Left lung (tissue), 10 donors: ENCODE measurements around the gene TGFBRAP1. TPM values are rescaled to one million over a fixed set of nuclear protein-coding genes. Genes with fewer than 3 reads are reported as not detected.

ENCODE experiments used
- ATAC-seq: fragments of 200-7000 bp; cut with Tn5 transposase; one replicate; pipeline ENCODE4 v1.9.1; 2020; ENCODE audit warnings: moderate library complexity
- DNase-seq, 4 donors: peaks; one replicate each; pipeline ENCODE4 v3.0.0-alpha.2; 2013 to 2020
- H3K27ac ChIP-seq, 2 donors: fragments of 200-600 bp; sonication (generic) in 1 of 2; one replicate each; pipeline versions ENCODE4 v1.5.0 to v1.8.0; 2020 to 2021
- H3K27me3 ChIP-seq, 2 donors: fragments of 200-600 bp; sonication (generic) in 1 of 2; one replicate each; pipeline versions ENCODE4 v1.5.0 to v1.8.0; 2020 to 2021
- H3K36me3 ChIP-seq, 2 donors: fragments of 200-600 bp; sonication (generic) in 1 of 2; one replicate each; pipeline versions ENCODE4 v1.5.0 to v1.8.0; 2020 to 2021
- H3K4me1 ChIP-seq, 2 donors: fragments of 200-600 bp; one replicate each; pipeline ENCODE4 v1.8.0; 2021
- H3K4me3 ChIP-seq, 2 donors: fragments of 200-600 bp; sonication (generic) in 1 of 2; one replicate each; pipeline versions ENCODE4 v1.5.0 to v1.8.0; 2020 to 2021; ENCODE audit warnings: mild to moderate bottlenecking in 1 of 2
- H3K9me3 ChIP-seq, 2 donors: fragments of 200-600 bp; sonication (generic) in 1 of 2; one replicate each; pipeline versions ENCODE4 v1.5.0 to v1.8.0; 2020 to 2021
- intact Hi-C, 2 donors: fragments of 100-400 bp; cut with DNase I; formaldehyde crosslinking; loops; one replicate each; pipeline versions ENCODE4 v1.11.2 to v1.14.2; 2022
- polyA plus RNA-seq, 6 donors: library from polyadenylated mRNA; unstranded; fragments of 120-200 nt; gene quantifications; one replicate each; pipeline ENCODE4 v1.2.1, GENCODE V29; 2013; ENCODE audit not compliant: insufficient read length in 6 of 6
- total RNA-seq, 2 donors: library from RNA; stranded (reverse); fragmentation: NEBNext Ultra II Directional; extraction: Animal tissue kit (Norgen Biotek cat#: 25700); gene quantifications; one replicate each; pipeline ENCODE4 v1.2.1, GENCODE V29; 2021
- TF ChIP-seq, protein P1 (sequence below), 2 donors: fragments of 200-600 bp; sonication (generic) in 1 of 2; IDR thresholded peaks; one replicate each; pipeline versions ENCODE4 v1.5.0 to v1.8.0; 2021; ENCODE audit warnings: antibody characterized with exemption in 2 of 2
- donor health status: DM: no; HTN: yes; CAD: no.
- donor health status: DM: no; HTN: no; CAD: no.

Gene TGFBRAP1
- total and polyA plus RNA-seq, 8 donors, result 14.2 to 23.3 (median 15.4) TPM

DNA sequence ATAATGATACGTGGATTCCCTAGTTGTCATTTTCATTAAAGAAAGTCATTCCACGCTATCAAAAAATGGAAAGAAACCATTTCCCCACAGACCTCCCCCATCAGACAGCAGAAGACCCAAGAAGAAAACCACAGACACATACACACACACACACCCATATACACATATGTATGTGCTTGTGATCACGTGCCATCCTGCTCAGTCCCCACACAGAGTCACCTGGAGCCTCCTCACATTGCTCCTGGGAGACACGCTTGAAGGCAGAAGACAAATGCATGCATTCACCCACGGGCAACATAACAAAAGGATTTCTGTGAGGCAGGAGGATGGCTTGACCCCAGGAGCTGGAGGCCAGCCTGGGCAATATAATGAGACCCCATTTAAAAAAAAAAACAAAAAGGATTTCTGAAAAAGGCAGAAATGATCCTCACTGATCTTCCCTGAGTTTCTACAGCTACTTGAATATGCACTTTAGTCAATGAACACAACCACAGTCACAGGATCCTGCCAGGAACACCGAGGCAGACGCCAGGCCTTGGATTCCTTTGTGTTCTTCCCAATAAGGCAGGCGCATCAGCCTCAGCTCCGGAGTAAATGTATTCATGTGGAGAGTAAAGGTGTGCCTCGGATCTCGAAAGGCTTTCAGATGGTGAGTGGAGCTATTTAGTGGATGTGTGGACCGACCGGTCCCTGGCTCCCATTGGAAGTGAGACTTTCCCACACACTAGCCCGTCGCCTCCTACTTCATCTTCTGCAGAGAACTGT, 21.0 kb downstream of the TGFBRAP1 start:
- H3K4me1 ChIP-seq, result peaks cover 0 to 17% of the 10 kb centered on the region in 2 donors
- TF ChIP-seq, protein P1, sequence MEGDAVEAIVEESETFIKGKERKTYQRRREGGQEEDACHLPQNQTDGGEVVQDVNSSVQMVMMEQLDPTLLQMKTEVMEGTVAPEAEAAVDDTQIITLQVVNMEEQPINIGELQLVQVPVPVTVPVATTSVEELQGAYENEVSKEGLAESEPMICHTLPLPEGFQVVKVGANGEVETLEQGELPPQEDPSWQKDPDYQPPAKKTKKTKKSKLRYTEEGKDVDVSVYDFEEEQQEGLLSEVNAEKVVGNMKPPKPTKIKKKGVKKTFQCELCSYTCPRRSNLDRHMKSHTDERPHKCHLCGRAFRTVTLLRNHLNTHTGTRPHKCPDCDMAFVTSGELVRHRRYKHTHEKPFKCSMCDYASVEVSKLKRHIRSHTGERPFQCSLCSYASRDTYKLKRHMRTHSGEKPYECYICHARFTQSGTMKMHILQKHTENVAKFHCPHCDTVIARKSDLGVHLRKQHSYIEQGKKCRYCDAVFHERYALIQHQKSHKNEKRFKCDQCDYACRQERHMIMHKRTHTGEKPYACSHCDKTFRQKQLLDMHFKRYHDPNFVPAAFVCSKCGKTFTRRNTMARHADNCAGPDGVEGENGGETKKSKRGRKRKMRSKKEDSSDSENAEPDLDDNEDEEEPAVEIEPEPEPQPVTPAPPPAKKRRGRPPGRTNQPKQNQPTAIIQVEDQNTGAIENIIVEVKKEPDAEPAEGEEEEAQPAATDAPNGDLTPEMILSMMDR (IDR thresholded peaks at IDR 0.05), result no peak
- ATAC-seq, result no peak
- intact Hi-C loops, result no loop called here
- H3K9me3 ChIP-seq, result no peaks in the 10 kb centered on the region
- no peak overlapping the region for H3K27ac ChIP-seq
- no peak overlapping the region for H3K4me3 ChIP-seq
- H3K36me3 ChIP-seq, result peaks cover 0 to 43% of the 10 kb centered on the region in 2 donors
- H3K27me3 ChIP-seq, result no peaks in the 10 kb centered on the region
- no peak for DNase-seq

DNA sequence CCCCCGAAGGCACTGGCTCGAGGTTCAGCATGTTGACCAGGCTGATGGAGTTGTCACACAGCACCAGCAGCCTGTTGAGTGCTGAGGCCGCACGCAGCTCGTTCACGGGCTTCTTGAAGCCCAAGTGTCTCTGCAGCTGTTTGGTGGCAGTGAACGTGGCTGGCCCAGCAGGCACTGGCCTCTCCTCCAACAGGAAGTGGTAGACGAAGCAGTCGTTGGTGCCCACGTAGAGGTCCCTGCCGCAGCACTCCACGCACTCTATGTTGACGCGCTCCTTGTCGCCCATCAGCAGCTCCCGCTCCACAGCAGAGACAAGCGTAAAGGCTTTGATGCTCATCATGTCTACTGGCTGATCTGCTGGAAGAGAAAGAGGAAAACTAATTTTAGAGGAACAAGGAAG, 21.6 kb downstream of the TGFBRAP1 start:
- Histone ChIP-seq H3K9me3 (no peaks in the 10 kb centered on the region), H3K4me3 (no peak overlapping the region), H3K27ac (no peak overlapping the region), H3K4me1 (peaks cover 0 to 12% of the 10 kb centered on the region in 2 donors), H3K36me3 (peaks cover 0 to 43% of the 10 kb centered on the region in 2 donors), H3K27me3 (no peaks in the 10 kb centered on the region)
- ATAC-seq (no peak), DNase-seq (peak in 1 of 4 donors; percentile 48)
- TF ChIP-seq, protein P1 (IDR thresholded peaks at IDR 0.05), result no peak
- intact Hi-C loops, result no loop called here

DNA sequence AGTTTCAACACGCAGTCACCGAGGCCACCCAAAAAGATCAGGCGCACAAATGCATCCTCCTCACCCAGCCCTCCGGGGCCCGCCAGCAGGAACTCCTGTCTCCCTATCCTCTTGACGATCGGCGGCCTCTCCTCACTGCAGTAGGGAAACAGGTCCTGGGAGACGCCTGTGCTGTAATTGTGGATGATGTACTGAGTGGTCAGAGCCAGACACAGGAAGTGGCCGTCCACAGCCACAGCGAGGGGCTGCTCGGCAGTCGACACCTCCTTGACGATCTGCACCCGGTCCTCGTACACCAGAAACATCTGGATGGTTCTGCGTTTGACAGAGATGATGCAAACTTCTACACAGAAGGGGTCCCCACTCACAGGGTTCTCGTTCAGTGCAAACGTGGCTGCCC, 22.0 kb downstream of the TGFBRAP1 start:
- no peak for ATAC-seq
- peak in 1 of 4 donors; percentile 73 for DNase-seq
- intact Hi-C loops, result no loop called here

DNA sequence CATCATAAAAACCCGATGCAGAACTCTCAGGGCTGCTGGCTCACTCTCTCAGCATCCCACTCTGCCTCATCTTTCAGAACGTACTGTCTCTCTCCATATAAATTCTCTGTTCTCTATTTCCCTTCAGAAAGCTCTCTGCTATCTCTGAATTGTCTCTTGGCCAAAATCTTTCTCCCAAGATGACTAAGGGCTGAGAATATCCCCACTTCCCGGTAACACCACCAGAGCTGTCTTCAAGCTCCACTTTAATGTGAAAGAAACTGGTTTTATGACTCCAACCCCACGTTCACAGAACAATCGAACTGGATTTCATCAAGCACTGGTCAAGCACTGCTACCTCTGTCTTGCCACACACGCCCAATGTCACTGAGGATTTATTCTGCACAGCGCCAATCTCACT, 22.4 kb downstream of the TGFBRAP1 start:
- Histone ChIP-seq H3K4me3 (no peak overlapping the region), H3K36me3 (peaks cover 0 to 43% of the 10 kb centered on the region in 2 donors), H3K4me1 (peaks cover 0 to 10% of the 10 kb centered on the region in 2 donors), H3K27me3 (no peaks in the 10 kb centered on the region), H3K27ac (no peak overlapping the region), H3K9me3 (no peaks in the 10 kb centered on the region)
- no peak for ATAC-seq
- intact Hi-C loops, result no loop called here
- TF ChIP-seq, protein P1 (IDR thresholded peaks at IDR 0.05), result no peak
- DNase-seq, result no peak

More for the DNA sequence above, 22.0 kb downstream of the TGFBRAP1 start:
- no peaks in the 10 kb centered on the region for H3K27me3 ChIP-seq
- H3K36me3 ChIP-seq, result peaks cover 0 to 43% of the 10 kb centered on the region in 2 donors
- H3K4me3 ChIP-seq, result no peak overlapping the region
- H3K27ac ChIP-seq, result no peak overlapping the region
- H3K9me3 ChIP-seq, result no peaks in the 10 kb centered on the region
- H3K4me1 ChIP-seq, result peaks cover 0 to 10% of the 10 kb centered on the region in 2 donors
- TF ChIP-seq, protein P1 (IDR thresholded peaks at IDR 0.05), result no peak

DNA sequence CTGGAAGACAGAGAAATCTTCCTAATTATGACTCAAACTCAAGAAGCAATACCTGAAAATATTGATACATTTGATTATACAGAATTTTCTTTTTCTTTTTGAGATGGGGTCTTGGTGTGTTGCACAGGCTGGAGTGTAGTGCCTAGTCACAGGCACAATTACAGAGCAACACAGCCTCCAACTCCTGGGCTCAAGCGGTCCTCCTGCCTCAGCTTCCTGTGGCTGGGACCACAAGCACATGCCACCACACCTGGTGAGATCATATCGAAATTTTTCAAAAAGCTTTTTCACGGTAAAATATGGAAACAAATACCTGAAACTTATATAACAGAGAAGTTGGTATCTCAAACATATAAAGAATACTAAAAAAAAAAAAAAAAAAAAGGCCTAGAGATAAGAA, 27.9 kb downstream of the TGFBRAP1 start:
- H3K36me3 ChIP-seq, result peaks cover 0 to 48% of the 10 kb centered on the region in 2 donors
- no peak for ATAC-seq
- H3K4me3 ChIP-seq, result no peak overlapping the region
- no peak overlapping the region for H3K27ac ChIP-seq
- H3K9me3 ChIP-seq, result no peaks in the 10 kb centered on the region
- DNase-seq, result no peak
- no peaks in the 10 kb centered on the region for H3K27me3 ChIP-seq
- intact Hi-C loops, result no loop called here
- TF ChIP-seq, protein P1 (IDR thresholded peaks at IDR 0.05), result no peak
- H3K4me1 ChIP-seq, result no peaks in the 10 kb centered on the region
